Keratinocyte (primary cell): ENCODE measurements around the gene CREM. TPM values are rescaled to one million over a fixed set of nuclear protein-coding genes. Genes with fewer than 3 reads are reported as not detected.

Experiments used
- DNase-seq: peaks from one replicate; pipeline ENCODE4 v3.0.0-alpha.2; 2011; ENCODE audit warnings: low read depth, missing footprints, low spot score
- FAIRE-seq: peaks from 2 replicates; lab custom pipeline; 2011; peaks lifted over from hg19 to GRCh38; lab: Jason Lieb, UNC
- H2AFZ ChIP-seq: 2 replicates; pipeline ENCODE4 v1.6.0; 2012; ENCODE audit warnings: low read length, control low read depth, inconsistent platforms; ENCODE audit not compliant: control insufficient read depth
- H3K27ac ChIP-seq: 2 replicates; pipeline ENCODE4 v1.5.1; 2011; ENCODE audit warnings: low read length; ENCODE audit not compliant: control insufficient read depth, insufficient read depth
- H3K27me3 ChIP-seq: 3 replicates; pipeline ENCODE4 v1.6.0; 2011; ENCODE audit warnings: low read length; ENCODE audit not compliant: control insufficient read depth, insufficient read depth; ENCODE audit errors: extremely low read depth
- H3K36me3 ChIP-seq, 2 experiments: 2 replicates in 1 of 2; 3 replicates in 1 of 2; pipeline ENCODE4 v1.5.1; 2011; ENCODE audit warnings: low read length in 2 of 2, mild to moderate bottlenecking in 1 of 2; ENCODE audit not compliant: control insufficient read depth in 2 of 2, insufficient read depth in 2 of 2; ENCODE audit errors: extremely low read depth in 1 of 2
- H3K4me1 ChIP-seq: 3 replicates; pipeline ENCODE4 v1.5.1; 2011; ENCODE audit warnings: low read length; ENCODE audit not compliant: control insufficient read depth, insufficient read depth; ENCODE audit errors: extremely low read depth
- H3K4me2 ChIP-seq: 3 replicates; pipeline ENCODE4 v1.6.0; 2011; ENCODE audit warnings: low read depth, low read length; ENCODE audit not compliant: control insufficient read depth, insufficient read depth; ENCODE audit errors: extremely low read depth
- H3K4me3 ChIP-seq, 3 experiments: fragments of 200-600 bp in 1 of 3; sonication (generic) in 1 of 3; 2 replicates in 2 of 3; 3 replicates in 1 of 3; pipeline ENCODE4 v1.5.1; 2011 to 2016; ENCODE audit warnings: low read length in 3 of 3, mild to moderate bottlenecking in 3 of 3, control low read depth in 2 of 3, inconsistent platforms in 1 of 3, low read depth in 1 of 3, mixed read lengths in 1 of 3, mixed run types in 1 of 3, moderate library complexity in 1 of 3; ENCODE audit not compliant: control insufficient read depth in 2 of 3, insufficient read depth in 2 of 3; ENCODE audit errors: extremely low read depth in 1 of 3
- H3K79me2 ChIP-seq: 2 replicates; pipeline ENCODE4 v1.6.0; 2012; ENCODE audit warnings: low read length; ENCODE audit not compliant: control insufficient read depth, insufficient read depth
- H3K9ac ChIP-seq: 3 replicates; pipeline ENCODE4 v1.6.0; 2011; ENCODE audit warnings: low read length; ENCODE audit not compliant: control insufficient read depth, insufficient read depth; ENCODE audit errors: extremely low read depth
- H3K9me1 ChIP-seq: 3 replicates; pipeline ENCODE4 v1.6.0; 2011; ENCODE audit warnings: low read length; ENCODE audit not compliant: control insufficient read depth, insufficient read depth; ENCODE audit errors: extremely low read depth
- H3K9me3 ChIP-seq: 2 replicates; pipeline ENCODE4 v1.5.1; 2012; ENCODE audit warnings: low read depth, low read length; ENCODE audit not compliant: control insufficient read depth
- H4K20me1 ChIP-seq: 3 replicates; pipeline ENCODE4 v1.6.0; 2011; ENCODE audit warnings: low read length; ENCODE audit not compliant: control insufficient read depth, insufficient read depth; ENCODE audit errors: extremely low read depth
- CTCF ChIP-seq, 3 experiments: IDR thresholded peaks in 1 of 3; conservative IDR thresholded peaks in 1 of 3; optimal IDR thresholded peaks in 1 of 3; 2 replicates in 2 of 3; 3 replicates in 1 of 3; pipeline versions ENCODE3 to v1.5.1; 2011; ENCODE audit warnings: low read length in 3 of 3, mild to moderate bottlenecking in 3 of 3, moderate library complexity in 2 of 3, control low read depth in 1 of 3, inconsistent platforms in 1 of 3; ENCODE audit not compliant: insufficient read depth in 2 of 3; ENCODE audit errors: extremely low read depth in 1 of 3
- EZH2 ChIP-seq: IDR thresholded peaks from one replicate; pipeline ENCODE4 v1.6.1; 2012; ENCODE audit warnings: inconsistent platforms, mild to moderate bottlenecking, low read length, moderate library complexity
- dilution Hi-C: fragments of 300-500 bp; cut with MboI; formaldehyde crosslinking; loops from one replicate; pipeline ENCODE4 v1.7.0; 2020; ENCODE audit warnings: low sequenced_read_pairs; ENCODE audit not compliant: extremely low pct_ligation_motif_present
- polyA plus RNA-seq, 5 experiments: library from polyadenylated mRNA; depleted of rRNA in 3 of 5; stranded (reverse) in 3 of 5; stranded (forward) in 1 of 5; unstranded in 1 of 5; fragments of >200 nt; gene quantifications; 1 replicate in 1 of 5; 2 replicates in 3 of 5; 3 replicates in 1 of 5; pipeline versions ENCODE4 v1.2.1 to v1.2.3, GENCODE V29; 2011 to 2012; ENCODE audit warnings: missing spikeins in 2 of 5, low read depth in 1 of 5, low replicate concordance in 1 of 5

CREM gene
- polyA plus RNA-seq, 1 donor (not counting 4 experiments of a cell fraction or from before 2014, with no cell fraction given), result 23.3 TPM

- FAIRE-seq, result no peak
- Histone ChIP-seq H3K79me2 (no peaks in the 10 kb centered on the region), H3K27ac (no peak overlapping the region), H3K4me2 (no peak overlapping the region), H3K36me3 (no peaks in the 10 kb centered on the region), H2AFZ (peak overlapping the region; percentile 40), H3K4me1 (no peaks in the 10 kb centered on the region), H3K27me3 (no peaks in the 10 kb centered on the region), H3K9me3 (no peaks in the 10 kb centered on the region), H3K9ac (no peak overlapping the region), H3K9me1 (no peaks in the 10 kb centered on the region), H3K4me3 (no peak overlapping the region), H4K20me1 (no peaks in the 10 kb centered on the region)
- no peak for TF ChIP-seq EZH2
- no peak for TF ChIP-seq CTCF (optimal IDR thresholded peaks at IDR 0.05 in 1 of 3, IDR thresholded peaks at IDR 0.05 in 1 of 3, conservative IDR thresholded peaks at IDR 0.05 in 1 of 3; ENCODE audit: extremely low read depth in 1 of 3, insufficient read depth in 2 of 3, low read length in 3 of 3)
- dilution Hi-C loops, result no loop called here
- DNase-seq, result no peak
Observed at GRCh38 chr10:35225204-35225603, 98.6 kb downstream of the CREM start.

GRCh38 chr10:35226507-35226906 lies 99.9 kb downstream of the CREM start:
- FAIRE-seq, result no peak
- H3K9me3 ChIP-seq, result no peaks in the 10 kb centered on the region
- no peak overlapping the region for H3K27ac ChIP-seq
- no peak overlapping the region for H3K9ac ChIP-seq
- no peaks in the 10 kb centered on the region for H3K79me2 ChIP-seq
- H3K4me1 ChIP-seq, result no peaks in the 10 kb centered on the region
- H3K27me3 ChIP-seq, result no peaks in the 10 kb centered on the region
- H3K4me3 ChIP-seq, result no peak overlapping the region
- H3K36me3 ChIP-seq, result no peaks in the 10 kb centered on the region
- dilution Hi-C loops, result no loop called here
- H2AFZ ChIP-seq, result no peak overlapping the region
- DNase-seq, result no peak
- TF ChIP-seq EZH2 (no peak), CTCF (optimal IDR thresholded peaks at IDR 0.05 in 1 of 3, IDR thresholded peaks at IDR 0.05 in 1 of 3, conservative IDR thresholded peaks at IDR 0.05 in 1 of 3; ENCODE audit: extremely low read depth in 1 of 3, insufficient read depth in 2 of 3, low read length in 3 of 3) (no peak)
- no peaks in the 10 kb centered on the region for H3K9me1 ChIP-seq
- H4K20me1 ChIP-seq, result no peaks in the 10 kb centered on the region
- H3K4me2 ChIP-seq, result no peak overlapping the region
